Upper lobe of left lung (tissue), 4 donors: ENCODE data around the gene METTL22.

Source experiments
- EP300 ChIP-seq, 4 donors: sonication (generic); formaldehyde crosslinking; IDR thresholded peaks; one replicate each; pipeline ENCODE4 v1.5.1; 2017; ENCODE audit warnings: antibody characterized with exemption in 4 of 4, control low read depth in 2 of 4
- POLR2A ChIP-seq, 4 donors: fragments of 450-650 bp; IDR thresholded peaks; one replicate each; pipeline ENCODE4 v1.5.1; 2016 to 2017; ENCODE audit warnings: antibody characterized with exemption in 4 of 4, mild to moderate bottlenecking in 2 of 4
- POLR2AphosphoS5 ChIP-seq, 2 donors: sonication (generic); formaldehyde crosslinking; IDR thresholded peaks; one replicate each; pipeline ENCODE4 v1.5.1; 2017; ENCODE audit warnings: antibody characterized with exemption in 2 of 2
- TF ChIP-seq, protein P1 (sequence below), 6 experiments: fragments of 450-650 bp in 4 of 6; fragments of 200-600 bp in 2 of 6; sonication (generic) in 2 of 6; IDR thresholded peaks; one replicate each; pipeline ENCODE4 v1.5.1; 2016 to 2019; ENCODE audit warnings: antibody characterized with exemption in 6 of 6

DNA sequence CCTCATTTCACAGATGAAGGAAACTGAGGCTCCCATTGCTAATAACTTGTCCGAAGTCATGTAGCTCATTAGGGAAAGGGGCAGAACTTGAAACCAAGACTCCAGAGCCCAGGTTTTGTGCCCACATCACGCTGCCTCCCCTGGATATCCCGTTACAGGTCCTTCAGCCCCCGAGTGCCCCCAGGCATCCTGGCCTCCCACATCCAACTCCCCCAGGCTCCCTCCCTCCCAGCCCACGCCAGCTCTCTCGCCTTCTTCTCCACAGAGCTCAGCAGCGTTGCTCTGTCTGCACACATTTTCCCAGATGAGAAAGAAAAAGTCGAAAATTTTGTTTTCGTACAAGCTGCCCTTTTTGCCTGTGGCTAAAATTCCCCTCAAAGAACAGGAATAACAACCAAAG, 14.3 kb upstream of the METTL22 start:
- TF ChIP-seq, protein P1, sequence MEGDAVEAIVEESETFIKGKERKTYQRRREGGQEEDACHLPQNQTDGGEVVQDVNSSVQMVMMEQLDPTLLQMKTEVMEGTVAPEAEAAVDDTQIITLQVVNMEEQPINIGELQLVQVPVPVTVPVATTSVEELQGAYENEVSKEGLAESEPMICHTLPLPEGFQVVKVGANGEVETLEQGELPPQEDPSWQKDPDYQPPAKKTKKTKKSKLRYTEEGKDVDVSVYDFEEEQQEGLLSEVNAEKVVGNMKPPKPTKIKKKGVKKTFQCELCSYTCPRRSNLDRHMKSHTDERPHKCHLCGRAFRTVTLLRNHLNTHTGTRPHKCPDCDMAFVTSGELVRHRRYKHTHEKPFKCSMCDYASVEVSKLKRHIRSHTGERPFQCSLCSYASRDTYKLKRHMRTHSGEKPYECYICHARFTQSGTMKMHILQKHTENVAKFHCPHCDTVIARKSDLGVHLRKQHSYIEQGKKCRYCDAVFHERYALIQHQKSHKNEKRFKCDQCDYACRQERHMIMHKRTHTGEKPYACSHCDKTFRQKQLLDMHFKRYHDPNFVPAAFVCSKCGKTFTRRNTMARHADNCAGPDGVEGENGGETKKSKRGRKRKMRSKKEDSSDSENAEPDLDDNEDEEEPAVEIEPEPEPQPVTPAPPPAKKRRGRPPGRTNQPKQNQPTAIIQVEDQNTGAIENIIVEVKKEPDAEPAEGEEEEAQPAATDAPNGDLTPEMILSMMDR (IDR thresholded peaks at IDR 0.05) = no peak
- no peak for TF ChIP-seq POLR2A (IDR thresholded peaks at IDR 0.05)
- TF ChIP-seq POLR2AphosphoS5 (IDR thresholded peaks at IDR 0.05) = no peak
- TF ChIP-seq EP300 (IDR thresholded peaks at IDR 0.05) = no peak
